GM12873 (cell line): ENCODE measurements around the gene ADAT3.
A peak's percentile ranks its signal among the peaks of the same experiment; 100 is the strongest.

Experiments used
- CTCF ChIP-seq: IDR thresholded peaks from 2 replicates; pipeline ENCODE4 v1.5.1; 2012; ENCODE audit warnings: low read depth, mild to moderate bottlenecking, moderate library complexity, low read length, control low read depth; ENCODE audit not compliant: insufficient read depth; ENCODE audit errors: missing control alignments

ADAT3 gene

GRCh38 chr19:1924320-1924961 is 19.2 kb downstream of the ADAT3 start:
- TF ChIP-seq CTCF = no peak

- no peak for TF ChIP-seq CTCF
These were observed 20.3 kb downstream of the ADAT3 start for GRCh38 chr19:1925544-1925943.

- peak; percentile 87 for TF ChIP-seq CTCF
These were observed 24.0 kb downstream of the ADAT3 start for GRCh38 chr19:1929021-1929742.

- TF ChIP-seq CTCF = no peak
These were observed 26.2 kb downstream of the ADAT3 start for GRCh38 chr19:1931445-1931844.

GRCh38 chr19:1932395-1932794 is 27.2 kb downstream of the ADAT3 start:
- TF ChIP-seq CTCF = no peak

- no peak for TF ChIP-seq CTCF
These were observed 28.0 kb downstream of the ADAT3 start for GRCh38 chr19:1933244-1933643.

GRCh38 chr19:1933942-1934341 is 28.7 kb downstream of the ADAT3 start:
- no peak for TF ChIP-seq CTCF
